Measurements from ENCODE around the gene LRRN2. TPM values are rescaled to one million over a fixed set of nuclear protein-coding genes. Genes with fewer than 3 reads are reported as not detected.
"Not testable (repeated sequence)": the region's sequence is repeated elsewhere in the genome, so short reads cannot be mapped to it uniquely, and the experiment has no call there.

The LRRN2 gene
- total RNA-seq, 3 donors from 2014 or later, result 4.3 to 33.3 (median 26.4) TPM

DNA sequence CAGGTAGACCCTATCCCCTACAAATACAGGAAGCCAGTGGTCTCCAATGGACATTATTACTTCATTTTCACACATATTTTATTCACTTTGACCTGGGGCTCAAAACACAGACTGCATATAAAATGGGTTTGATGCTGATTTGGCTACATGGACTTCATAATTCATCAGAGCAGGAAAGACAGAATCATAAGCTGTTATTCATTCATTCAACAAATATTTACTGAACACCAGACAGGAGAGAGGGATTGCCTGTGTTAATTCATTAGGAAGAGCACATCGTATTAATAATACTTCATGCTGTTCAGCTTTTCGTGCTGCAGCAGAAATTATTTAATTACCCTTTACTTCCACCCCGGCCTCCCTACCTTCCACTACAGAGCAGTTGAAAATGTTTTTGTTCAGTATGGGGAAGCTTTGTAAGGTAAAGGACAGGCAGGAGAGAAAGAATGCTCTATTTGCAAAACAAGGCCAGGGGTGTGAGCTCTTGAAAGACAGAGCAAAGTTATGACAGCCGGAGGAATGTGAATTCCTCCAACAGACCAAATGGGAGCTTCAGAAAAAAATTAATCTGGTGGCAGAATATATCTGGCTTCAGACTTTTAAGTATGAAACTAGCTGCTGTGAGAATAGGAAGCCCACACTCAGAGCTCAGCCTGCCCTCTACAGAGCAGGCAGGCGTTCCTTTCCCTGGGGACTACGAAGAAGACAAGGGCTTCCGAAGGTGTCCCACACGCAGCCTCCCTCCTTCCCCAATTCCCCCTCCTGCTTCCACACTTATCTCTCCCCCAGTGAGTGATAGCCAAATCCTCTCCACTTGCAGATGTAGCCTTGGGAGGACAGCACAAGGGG lies 111.3 kb downstream of the LRRN2 start:
- no peaks in the 10 kb centered on the region for H3K36me3 ChIP-seq (ENCODE audit: low read depth)
- no peak for ATAC-seq
- TF ChIP-seq, protein P1, sequence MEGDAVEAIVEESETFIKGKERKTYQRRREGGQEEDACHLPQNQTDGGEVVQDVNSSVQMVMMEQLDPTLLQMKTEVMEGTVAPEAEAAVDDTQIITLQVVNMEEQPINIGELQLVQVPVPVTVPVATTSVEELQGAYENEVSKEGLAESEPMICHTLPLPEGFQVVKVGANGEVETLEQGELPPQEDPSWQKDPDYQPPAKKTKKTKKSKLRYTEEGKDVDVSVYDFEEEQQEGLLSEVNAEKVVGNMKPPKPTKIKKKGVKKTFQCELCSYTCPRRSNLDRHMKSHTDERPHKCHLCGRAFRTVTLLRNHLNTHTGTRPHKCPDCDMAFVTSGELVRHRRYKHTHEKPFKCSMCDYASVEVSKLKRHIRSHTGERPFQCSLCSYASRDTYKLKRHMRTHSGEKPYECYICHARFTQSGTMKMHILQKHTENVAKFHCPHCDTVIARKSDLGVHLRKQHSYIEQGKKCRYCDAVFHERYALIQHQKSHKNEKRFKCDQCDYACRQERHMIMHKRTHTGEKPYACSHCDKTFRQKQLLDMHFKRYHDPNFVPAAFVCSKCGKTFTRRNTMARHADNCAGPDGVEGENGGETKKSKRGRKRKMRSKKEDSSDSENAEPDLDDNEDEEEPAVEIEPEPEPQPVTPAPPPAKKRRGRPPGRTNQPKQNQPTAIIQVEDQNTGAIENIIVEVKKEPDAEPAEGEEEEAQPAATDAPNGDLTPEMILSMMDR (IDR thresholded peaks at IDR 0.05), result no peak
- intact Hi-C loops (cut with DNase I, micrococcal nuclease), result no loop called here
- peaks cover 8% of the 10 kb centered on the region for H3K4me1 ChIP-seq (ENCODE audit: low read depth)
- no peak overlapping the region for H3K4me3 ChIP-seq
- H3K9me3 ChIP-seq, result peaks cover 6% of the 10 kb centered on the region
- DNase-seq, result no peak

DNA sequence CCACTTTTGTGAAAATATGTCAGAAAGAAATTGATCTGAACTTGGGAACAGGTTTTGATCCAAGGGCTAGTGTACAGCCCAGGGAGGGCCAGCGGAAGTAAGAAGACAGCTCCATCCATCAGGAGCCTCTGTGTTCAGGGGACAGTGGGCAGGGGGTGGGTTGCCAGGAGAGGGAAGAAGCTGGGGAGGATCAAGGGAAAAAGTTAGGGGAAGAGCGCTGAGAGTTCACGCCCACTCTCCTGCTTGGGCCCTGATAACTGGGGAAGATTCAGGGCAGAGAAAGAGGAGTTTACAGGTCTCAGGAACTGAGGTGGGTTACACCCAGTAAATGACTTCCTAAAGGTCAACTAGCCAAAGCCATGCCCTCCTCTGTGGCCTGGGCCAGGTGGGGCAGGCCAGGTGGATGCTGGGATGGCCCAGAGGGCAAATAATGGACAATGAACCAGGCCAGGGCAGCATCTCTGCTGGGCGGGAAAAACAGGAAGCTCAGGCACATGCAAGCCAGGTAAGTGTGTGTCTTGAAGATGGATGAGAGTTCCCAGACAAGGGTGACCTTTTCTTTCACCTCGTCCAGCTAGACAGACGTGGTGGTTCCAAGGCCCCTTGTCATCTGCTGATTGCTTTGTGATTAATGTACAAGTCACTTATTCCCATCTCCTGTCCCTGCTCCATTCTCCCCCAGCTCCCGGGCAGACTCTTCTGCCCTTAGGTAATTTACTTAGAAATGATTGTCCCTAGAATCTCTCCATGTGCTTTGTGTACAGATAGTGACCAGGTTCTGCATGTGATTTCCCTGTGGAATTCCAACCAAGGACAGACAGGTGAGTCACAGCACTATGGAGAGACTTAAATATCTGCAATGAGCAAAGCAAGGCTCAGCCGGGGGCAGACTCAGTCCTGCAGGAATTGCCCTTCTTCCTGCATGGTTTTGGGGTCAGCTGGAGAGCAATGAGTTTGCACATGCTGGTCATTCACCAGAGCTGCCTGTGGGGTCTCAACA lies 112.3 kb downstream of the LRRN2 start:
- ATAC-seq (no peak), DNase-seq (no peak)
- Histone ChIP-seq H3K4me3 (no peak overlapping the region), H3K4me1 (ENCODE audit: low read depth) (peaks cover 2% of the 10 kb centered on the region), H3K36me3 (ENCODE audit: low read depth) (no peaks in the 10 kb centered on the region), H3K9me3 (peaks cover 6% of the 10 kb centered on the region)
- TF ChIP-seq, protein P1 (IDR thresholded peaks at IDR 0.05), result no peak
- intact Hi-C loops (cut with DNase I, micrococcal nuclease), result no loop called here

DNA sequence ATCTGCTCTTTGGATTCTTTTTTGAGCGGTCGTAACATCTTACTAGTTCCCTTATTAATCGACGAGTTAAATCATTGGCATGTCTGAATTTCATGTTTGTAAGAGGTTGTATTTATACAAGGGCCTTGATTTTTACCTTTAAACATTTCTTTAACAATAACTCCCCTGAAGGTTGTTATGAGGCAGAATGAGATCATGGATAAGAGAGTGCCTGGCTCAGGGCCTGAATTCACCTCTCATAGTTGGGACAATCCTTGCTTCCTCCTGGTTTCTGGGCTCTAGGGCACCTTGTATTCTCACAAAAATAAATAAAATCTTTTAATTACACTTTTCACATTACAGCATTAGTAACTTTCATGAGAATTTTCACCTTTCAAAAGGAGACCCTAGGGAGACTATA lies 113.9 kb downstream of the LRRN2 start:
- no peaks in the 10 kb centered on the region for H3K36me3 ChIP-seq (ENCODE audit: low read depth)
- H3K4me3 ChIP-seq, result no peak overlapping the region
- DNase-seq (no peak), ATAC-seq (no peak)
- peaks cover 6% of the 10 kb centered on the region for H3K9me3 ChIP-seq
- TF ChIP-seq, protein P1 (IDR thresholded peaks at IDR 0.05), result no peak
- no peaks in the 10 kb centered on the region for H3K4me1 ChIP-seq (ENCODE audit: low read depth)
- intact Hi-C loops (cut with DNase I, micrococcal nuclease), result no loop called here

DNA sequence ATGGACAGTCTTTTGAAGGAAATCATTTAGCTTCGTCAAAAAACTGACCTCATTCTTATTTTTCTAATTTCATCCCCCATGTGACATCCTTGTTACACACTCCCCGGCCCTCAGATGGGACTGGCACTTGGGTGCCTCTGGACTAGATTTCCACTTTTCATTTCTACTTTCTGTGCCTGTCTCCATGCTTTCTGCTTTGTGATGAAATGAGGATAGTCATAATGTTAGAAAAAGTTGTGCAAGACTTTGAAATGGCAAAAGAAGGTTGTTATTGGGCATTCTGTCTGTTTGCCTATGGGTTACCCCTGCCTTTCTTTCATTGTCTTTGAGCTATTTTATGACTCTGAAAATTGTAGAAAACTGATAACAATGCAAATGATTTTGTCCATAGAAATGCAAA lies 114.4 kb downstream of the LRRN2 start:
- ATAC-seq, result no peak

DNA sequence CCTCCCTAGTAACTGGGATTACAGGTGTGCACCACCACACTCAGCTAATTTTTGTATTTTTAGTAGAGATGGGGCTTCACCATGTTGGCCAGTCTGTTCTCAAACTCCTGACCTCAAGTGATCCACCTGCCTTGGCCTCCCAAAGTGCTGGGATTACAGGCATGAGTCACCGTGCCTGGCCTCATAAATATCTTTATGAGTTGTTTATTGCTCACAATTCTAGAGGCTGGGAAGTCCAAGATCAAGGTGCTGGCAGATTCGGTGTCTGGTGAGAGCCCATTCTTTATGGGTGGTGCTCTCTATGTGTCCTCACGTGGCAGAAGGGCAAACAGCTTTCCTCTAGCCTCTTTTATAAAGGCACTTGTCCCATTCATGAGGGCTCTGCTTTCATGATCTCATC lies 115.5 kb downstream of the LRRN2 start:
- H3K9me3 ChIP-seq; H3K4me3 ChIP-seq; H3K36me3 ChIP-seq (ENCODE audit: low read depth); intact Hi-C loops (cut with DNase I, micrococcal nuclease); H3K4me1 ChIP-seq (ENCODE audit: low read depth): not testable (repeated sequence)
- ATAC-seq (peak; percentile 87), DNase-seq (peak in 1 of 3 donors; percentile 15)

More for the DNA sequence above, 114.4 kb downstream of the LRRN2 start:
- Histone ChIP-seq H3K36me3 (ENCODE audit: low read depth) (no peaks in the 10 kb centered on the region), H3K4me1 (ENCODE audit: low read depth) (peaks cover under 1% of the 10 kb centered on the region), H3K4me3 (no peak overlapping the region), H3K9me3 (peaks cover 6% of the 10 kb centered on the region)
- TF ChIP-seq, protein P1 (IDR thresholded peaks at IDR 0.05), result no peak
- no peak for DNase-seq
- intact Hi-C loops (cut with DNase I, micrococcal nuclease), result no loop called here

All from mucosa of descending colon (tissue), 3 donors.